Measurements from ENCODE around the gene LY6G6D.

Gene LY6G6D

DNA sequence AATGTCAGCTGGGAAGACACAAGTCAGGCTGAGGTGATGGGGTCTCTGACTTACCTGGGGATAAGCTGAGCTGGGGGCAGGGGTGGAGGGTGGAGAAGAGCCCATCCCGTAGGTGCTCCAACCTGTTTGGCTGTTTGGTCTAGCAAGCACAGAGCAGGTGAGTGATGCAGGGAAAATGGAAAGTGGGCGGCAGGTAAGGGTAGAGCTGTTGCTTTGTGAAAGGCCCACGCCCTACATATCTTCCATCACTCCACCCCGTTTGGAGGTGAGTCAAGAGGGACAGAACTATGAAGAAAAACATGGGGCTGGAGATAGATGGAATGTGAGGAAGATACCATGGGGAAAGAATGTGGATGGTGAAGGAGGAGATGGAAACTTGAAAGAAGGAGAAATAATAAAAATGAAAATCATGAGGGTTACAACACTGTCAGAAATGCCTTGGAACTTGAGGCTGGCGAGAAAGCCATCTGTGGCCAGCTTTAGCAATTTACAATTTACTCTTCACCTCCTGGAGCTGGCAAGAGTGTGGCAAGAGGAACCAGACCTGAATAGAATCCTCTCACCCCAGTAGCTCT lies 5.1 kb downstream of the LY6G6D start:
- TF ChIP-seq, protein P1, sequence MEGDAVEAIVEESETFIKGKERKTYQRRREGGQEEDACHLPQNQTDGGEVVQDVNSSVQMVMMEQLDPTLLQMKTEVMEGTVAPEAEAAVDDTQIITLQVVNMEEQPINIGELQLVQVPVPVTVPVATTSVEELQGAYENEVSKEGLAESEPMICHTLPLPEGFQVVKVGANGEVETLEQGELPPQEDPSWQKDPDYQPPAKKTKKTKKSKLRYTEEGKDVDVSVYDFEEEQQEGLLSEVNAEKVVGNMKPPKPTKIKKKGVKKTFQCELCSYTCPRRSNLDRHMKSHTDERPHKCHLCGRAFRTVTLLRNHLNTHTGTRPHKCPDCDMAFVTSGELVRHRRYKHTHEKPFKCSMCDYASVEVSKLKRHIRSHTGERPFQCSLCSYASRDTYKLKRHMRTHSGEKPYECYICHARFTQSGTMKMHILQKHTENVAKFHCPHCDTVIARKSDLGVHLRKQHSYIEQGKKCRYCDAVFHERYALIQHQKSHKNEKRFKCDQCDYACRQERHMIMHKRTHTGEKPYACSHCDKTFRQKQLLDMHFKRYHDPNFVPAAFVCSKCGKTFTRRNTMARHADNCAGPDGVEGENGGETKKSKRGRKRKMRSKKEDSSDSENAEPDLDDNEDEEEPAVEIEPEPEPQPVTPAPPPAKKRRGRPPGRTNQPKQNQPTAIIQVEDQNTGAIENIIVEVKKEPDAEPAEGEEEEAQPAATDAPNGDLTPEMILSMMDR (IDR thresholded peaks at IDR 0.05; ENCODE audit: borderline replicate concordance, insufficient read depth, low read depth, low read length), result no peak
- H3K4me3 ChIP-seq (ENCODE audit: low read depth, low read length), result no peak overlapping the region

DNA sequence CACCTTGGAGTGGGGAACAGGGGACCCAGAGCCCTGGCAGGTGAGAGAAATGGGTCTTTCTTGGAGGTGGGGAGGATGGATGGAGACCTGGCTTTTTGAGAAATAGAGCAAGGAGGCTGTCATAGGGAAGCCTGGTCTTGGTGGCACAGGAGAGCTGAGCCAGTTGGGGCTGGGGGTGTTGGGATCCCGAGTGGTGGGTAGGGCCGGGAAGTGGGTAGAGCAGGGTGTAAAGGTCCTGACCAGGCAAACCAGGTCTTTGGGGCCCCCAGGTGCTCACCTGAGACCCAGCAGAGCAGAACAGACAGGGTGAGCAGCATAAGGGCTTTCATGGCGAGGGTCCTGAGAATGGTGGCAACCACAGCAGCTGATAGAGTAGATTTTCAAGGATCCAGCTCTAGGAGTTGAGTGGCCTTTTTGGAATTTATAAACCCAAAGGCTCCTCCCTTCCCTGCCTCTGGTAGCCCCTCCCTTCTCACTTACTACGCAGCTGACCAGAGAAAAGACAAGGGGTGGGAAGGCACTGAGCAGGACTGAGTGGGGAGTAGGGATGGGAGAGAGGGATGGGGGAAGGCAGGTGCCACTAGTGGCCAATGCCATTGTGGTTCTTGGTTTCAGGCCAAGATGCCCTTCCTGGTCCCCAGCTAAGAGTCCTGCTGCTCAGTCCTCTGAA lies 6.3 kb downstream of the LY6G6D start, which contains the start of gene LY6G6C:
Gene LY6G6C, minus strand, starts transcription at position 396 of the 670 bp plus-strand sequence. Its CDS starts 67 bp downstream, at position 329.
- TF ChIP-seq, protein P1 (IDR thresholded peaks at IDR 0.05; ENCODE audit: borderline replicate concordance, insufficient read depth, low read depth, low read length), result no peak
- H3K4me3 ChIP-seq (ENCODE audit: low read depth, low read length), result no peak within 1 kb of the TSS

DNA sequence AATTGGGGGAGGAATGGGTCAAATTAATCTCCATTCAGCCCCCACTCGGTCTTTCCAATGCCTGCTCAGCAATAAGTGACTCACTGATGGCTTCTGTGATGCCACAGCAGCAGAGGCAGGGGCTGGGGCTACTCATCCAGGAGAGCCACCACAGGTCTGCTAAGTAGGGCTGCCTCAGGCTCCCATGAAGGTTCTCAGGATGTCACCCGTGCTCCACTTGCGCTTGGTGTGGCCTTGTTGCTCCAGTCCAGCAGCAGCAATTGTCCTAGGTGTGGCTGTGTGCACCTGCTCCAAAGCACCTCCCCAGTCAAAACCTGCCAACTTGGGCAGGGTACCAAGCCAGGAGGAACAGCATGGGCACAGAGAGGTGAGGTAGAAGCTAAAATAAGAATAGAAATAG lies 7.0 kb downstream of the LY6G6D start:
- H3K4me3 ChIP-seq (ENCODE audit: low read depth, low read length), result no peak overlapping the region
- TF ChIP-seq, protein P1 (IDR thresholded peaks at IDR 0.05; ENCODE audit: borderline replicate concordance, insufficient read depth, low read depth, low read length), result no peak

DNA sequence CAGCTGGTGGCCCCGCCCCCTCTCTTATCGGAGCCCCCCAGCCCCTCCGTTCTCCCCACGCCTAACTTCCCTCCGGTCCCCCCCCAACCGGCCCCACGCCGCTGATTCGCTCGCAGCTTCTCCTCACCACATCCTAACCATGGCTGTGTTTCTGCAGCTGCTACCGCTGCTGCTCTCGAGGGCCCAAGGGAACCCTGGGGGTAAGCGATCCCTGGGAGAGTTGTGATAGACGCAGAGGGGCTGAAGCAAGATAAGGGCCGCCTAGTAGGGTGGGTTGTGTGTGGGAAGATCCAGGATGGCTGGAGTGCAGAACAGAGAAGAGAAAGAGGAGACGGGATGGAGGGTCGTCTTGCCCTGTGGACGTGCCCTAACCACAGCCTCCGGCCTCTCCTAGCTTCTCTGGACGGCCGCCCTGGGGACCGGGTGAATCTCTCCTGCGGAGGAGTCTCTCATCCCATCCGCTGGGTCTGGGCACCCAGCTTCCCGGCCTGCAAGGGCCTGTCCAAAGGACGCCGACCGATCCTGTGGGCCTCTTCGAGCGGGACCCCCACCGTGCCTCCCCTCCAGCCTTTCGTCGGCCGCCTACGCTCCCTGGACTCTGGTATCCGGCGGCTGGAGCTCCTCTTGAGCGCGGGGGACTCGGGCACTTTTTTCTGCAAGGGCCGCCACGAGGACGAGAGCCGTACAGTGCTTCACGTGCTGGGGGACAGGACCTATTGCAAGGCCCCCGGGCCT lies 8.3 kb downstream of the LY6G6D start, which contains the start of gene MPIG6B:
Gene MPIG6B, plus strand, starts transcription at position 129 of the 735 bp plus-strand sequence. Its CDS starts 11 bp downstream, at position 140.
- TF ChIP-seq, protein P1 (IDR thresholded peaks at IDR 0.05; ENCODE audit: borderline replicate concordance, insufficient read depth, low read depth, low read length), result no peak
- no peak within 1 kb of the TSS for H3K4me3 ChIP-seq (ENCODE audit: low read depth, low read length)

DNA sequence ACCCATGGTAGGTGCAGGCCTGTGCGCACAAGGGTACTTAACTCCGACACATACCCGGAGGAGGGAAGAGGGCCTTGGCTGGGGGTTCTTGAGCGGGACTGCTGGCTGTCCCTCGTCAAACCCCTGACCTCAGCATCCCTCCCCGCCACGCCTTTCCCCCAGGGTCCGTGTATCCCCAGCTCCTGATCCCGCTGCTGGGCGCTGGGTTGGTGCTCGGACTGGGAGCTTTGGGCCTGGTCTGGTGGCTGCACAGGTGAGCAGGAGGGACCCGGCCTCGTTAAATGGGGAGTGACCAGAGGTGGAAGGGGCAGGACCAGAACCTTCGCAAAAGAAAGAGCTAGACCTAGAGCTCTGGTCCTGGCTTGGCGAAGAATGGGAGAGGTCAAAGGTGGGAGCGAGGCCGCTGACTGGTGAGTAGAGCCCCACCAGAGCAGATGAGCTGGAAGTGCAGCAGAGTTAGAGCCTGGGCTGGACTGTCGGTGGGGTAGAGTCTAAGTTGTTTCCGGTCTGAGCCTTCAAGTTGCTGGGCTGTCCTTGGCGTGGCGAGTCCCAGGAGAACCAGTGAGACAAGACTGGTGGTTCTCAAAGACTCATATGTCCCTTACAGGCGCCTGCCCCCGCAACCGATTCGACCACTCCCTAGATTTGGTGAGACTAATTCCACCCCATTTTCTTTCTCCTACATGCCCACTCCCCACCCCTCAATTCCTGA lies 9.0 kb downstream of the LY6G6D start:
- TF ChIP-seq, protein P1 (IDR thresholded peaks at IDR 0.05; ENCODE audit: borderline replicate concordance, insufficient read depth, low read depth, low read length), result no peak

DNA sequence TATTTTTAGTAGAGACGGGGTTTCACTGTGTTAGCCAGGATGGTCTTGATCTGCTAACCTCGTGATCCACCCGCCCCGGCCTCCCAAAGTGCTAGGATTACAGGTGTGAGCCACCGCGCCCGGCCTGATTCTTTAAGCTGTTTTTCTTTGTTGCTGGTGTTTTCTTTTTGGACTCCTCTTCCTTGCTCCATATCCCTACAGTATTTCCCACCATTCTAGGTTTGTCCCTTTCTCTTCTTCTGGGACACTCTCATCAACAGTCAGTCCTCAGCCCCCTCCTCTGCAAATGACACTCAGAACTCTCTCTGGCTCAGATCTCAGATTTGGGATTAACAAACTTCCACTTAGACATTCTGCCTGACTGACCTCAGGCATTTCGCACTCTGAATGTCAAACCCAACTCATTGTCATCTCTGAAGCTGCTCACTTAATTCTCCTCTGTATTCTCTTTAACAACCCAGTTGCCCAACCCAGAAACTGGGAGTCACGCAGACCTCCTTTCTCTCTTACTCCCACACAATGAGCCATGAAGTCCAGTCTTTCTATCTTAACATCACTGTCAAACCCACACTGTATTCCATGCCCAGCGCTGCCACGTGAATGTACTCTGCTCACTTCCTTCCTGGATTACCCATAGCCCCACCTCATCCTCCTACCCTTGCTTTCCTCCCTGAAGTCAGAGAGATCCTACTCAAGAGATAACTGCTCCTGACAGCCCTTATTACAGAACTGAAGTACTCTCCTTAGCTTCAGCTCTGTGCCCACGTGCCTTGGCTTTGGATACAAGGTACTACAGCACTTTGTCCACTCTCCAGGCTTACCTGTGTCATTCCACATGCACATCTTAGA lies 10.6 kb downstream of the LY6G6D start:
- H3K4me3 ChIP-seq (ENCODE audit: low read depth, low read length), result no peak overlapping the region
- TF ChIP-seq, protein P1 (IDR thresholded peaks at IDR 0.05; ENCODE audit: borderline replicate concordance, insufficient read depth, low read depth, low read length), result no peak

More for the DNA sequence above, 9.0 kb downstream of the LY6G6D start:
- no peak overlapping the region for H3K4me3 ChIP-seq (ENCODE audit: low read depth, low read length)

Data from GM12875 (cell line).